HG03571 (cell line): ENCODE measurements around the gene C11orf21.
"Not testable (repeated sequence)": the region's sequence is repeated elsewhere in the genome, so short reads cannot be mapped to it uniquely, and the experiment has no call there.

Experiments used
- ATAC-seq: cut with Tn5 transposase; IDR thresholded peaks from one replicate; pipeline ENCODE4 v1.9.1; 2021; ENCODE audit not compliant: unreplicated experiment

The C11orf21 gene

GRCh38 chr11:2301631-2302305, at the start of gene C11orf21, which contains the start of gene TSPAN32:
C11orf21 (minus strand) TSS chr11:2301918; CDS start chr11:2301808, 110 bp downstream.
TSPAN32 (plus strand) TSS chr11:2302013; CDS start chr11:2302150, 137 bp downstream.
- no peak for ATAC-seq

- ATAC-seq = no peak
Measured at GRCh38 chr11:2348986-2349385, 47.3 kb upstream of the C11orf21 start.

GRCh38 chr11:2347308-2347830, 45.7 kb upstream of the C11orf21 start:
- ATAC-seq = no peak

DNA sequence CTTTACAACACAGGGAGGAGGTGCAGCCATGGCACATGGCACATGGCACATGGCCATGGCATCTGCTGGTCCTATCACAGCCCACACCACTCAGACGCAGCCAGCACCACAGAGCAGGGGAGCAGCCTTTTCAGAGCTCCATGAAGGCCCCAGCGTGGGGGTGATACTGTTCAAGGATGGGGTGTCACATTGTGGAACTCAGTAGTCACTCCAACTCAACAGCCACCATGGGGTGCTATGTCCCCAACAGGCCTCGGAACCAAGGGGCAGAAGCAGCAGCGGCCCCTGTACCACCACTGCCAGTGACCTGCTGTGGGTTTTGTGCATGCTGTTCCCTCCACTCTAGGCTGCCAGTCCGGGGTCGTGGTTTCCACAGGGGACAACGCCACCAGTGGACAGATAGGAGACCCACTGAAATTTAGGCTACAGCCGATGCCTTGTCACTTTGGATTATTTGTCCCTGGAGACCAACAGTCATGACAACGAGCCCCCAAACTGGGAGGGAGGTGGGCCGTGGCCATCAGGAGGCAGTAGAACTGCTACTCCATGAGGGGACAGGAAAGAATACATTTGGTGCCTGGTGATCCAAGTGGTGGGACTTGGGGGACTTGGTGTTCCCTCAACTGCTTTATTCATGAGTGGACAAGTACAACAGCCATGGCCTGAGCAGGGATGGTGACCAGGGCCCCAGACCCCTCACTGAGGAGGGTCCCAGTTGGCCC, 45.0 kb upstream of the C11orf21 start:
- no peak for ATAC-seq

- no peak for ATAC-seq
Measured at GRCh38 chr11:2346014-2346413, 44.3 kb upstream of the C11orf21 start.

DNA sequence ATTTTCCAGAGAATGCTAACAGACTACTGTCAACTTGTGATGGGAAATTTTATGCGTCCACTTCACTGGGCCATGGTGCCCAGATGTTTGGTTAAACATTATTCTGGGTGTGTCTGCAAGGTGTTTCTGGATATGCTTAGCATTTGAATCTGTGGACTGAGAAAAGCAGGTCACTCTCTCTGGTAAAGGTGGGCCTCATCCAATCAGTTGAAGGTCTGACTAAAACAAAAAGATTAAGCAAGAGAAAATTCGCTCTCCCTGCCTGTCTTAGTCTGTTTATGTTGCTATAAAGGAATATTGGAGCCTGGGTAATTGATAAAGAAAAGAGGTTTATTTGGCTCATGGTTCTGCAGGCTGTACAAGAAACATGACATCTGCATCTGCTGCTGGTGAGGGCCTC, 43.3 kb upstream of the C11orf21 start:
- no peak for ATAC-seq

- no peak for ATAC-seq
Measured at GRCh38 chr11:2343502-2343901, 41.8 kb upstream of the C11orf21 start.

DNA sequence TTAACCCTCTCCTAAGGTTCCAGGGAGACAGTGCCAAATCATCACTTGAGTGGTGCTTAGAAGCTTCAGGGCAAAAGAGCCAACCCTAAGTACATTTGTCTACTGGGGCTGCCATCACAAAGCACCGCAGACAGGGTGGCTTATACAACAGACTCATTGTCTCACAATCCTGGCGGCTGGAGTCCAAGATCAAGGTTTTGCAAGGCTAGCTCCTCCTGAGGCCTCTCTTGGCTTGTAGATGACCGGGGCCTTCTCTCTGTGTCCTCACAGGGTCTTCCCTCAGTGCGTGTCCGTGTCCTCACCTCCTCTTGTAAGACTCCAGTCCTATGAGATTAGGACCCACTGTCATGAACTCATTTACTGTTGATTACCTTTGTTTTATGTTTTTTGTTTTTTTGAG, 41.3 kb upstream of the C11orf21 start:
- no peak for ATAC-seq

- ATAC-seq = no peak
Measured at GRCh38 chr11:2342557-2342956, 40.8 kb upstream of the C11orf21 start.

- ATAC-seq = not testable (repeated sequence)
Measured at GRCh38 chr11:2338760-2339159, 37.0 kb upstream of the C11orf21 start.

DNA sequence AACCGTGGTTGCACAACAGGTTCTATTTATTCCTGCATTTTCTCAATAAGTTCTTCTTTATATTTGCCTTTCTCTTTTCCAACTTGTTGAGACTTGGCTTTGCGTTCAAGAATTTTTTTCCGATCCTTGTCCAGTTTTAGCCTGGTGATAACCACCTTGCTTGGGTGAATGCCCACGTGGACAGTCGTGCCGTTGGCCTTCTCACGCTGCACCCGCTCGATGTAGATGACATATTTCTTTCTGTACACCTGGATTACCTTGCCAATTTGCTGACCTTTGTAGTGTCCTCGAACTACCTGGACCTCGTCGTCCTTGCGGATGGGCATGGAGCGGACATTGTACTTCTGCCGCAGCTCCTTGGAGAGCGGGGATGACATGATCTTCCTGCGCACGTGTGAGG, 33.6 kb upstream of the C11orf21 start:
- ATAC-seq = not testable (repeated sequence)

GRCh38 chr11:2333486-2334205, 31.9 kb upstream of the C11orf21 start:
- not testable (repeated sequence) for ATAC-seq

DNA sequence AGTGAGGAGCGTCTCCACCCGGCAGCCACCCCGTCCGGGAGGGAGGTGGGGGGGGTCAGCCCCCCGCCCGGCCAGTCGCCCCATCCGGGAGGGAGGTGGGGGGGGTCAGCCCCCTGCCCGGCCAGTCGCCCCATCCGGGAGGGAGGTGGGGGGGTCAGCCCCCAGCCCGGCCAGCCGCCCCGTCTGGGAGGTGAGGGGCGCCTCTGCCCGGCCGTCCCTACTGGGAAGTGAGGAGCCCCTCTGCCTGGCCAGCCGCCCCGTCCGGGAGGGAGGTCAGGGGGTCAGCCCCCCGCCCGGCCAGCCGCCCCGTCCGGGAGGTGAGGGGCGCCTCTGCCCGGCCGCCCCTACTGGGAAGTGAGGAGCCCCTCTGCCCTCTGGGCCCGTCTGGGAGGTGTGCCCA, 30.9 kb upstream of the C11orf21 start:
- not testable (repeated sequence) for ATAC-seq

- no peak for ATAC-seq
Measured at GRCh38 chr11:2331404-2331803, 29.7 kb upstream of the C11orf21 start.

DNA sequence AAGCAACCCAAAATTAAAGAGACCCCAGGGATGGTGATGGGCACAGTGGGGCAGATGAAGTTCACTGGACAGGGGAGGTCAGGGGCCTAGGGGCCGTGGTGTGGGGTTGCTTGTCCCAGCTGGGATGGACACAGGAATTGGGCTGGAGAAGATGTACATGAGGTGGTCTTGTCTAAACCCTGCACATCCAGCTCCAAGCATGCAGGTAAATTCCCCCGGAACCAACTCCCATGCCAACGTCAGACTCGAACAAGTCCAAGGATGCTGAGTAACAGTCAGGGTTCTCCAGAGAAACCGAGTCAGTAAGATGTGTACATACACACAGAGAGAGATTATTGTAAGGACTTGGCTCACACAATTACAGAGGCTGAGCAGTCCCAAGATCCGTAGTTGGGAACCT, 29.0 kb upstream of the C11orf21 start:
- no peak for ATAC-seq

DNA sequence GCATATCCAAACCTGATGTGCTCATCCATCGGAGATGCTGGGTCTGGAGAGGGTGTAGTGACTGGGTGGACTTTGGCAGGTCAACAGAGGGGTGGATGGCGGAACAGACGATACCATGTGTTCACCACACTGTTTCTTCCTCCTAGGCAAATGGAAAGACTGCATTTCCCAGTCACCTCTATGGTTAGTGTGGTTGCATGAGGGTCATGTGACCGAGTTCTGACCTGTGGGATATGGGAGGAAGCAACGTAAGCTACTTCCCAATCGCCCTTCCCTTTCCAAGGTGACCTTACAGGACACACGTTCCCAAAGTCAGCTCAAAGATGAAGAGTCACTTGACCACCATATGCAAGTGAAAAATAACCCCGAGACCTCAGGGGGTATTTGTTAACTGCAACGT, 27.8 kb upstream of the C11orf21 start:
- no peak for ATAC-seq

DNA sequence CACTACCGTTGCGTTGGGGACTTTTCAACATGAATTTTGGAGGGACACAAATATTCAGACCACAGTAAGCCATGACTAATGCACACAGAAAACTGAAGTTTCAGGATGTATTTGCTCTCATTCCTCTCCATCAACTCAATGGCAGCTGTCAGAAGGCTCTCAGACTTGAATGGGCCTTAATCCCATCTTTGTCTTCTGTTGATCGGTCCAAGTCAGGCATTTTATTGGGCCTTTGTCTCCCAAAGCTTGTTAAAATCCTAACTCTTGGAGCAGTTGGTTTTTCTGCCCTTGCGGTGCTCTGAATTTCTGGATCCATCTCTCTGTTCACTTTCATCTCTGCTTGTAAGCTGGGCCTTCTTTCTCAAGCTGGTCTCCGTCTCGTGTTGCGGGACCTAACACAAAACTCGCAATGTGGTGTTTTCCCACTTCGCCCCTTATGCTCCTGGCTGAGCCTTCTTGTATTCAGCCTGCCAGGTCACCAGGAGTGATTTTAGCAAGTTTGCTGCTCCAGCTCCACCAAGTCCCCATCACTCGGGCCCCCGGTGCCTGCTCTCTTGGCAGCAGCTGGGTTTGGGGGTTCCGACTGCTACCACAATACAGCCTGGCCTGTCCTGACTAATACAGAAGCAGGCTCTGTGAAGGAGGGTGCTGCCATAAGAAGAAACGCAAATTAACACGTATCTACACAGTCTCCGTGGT, 27.1 kb upstream of the C11orf21 start:
- ATAC-seq = no peak

DNA sequence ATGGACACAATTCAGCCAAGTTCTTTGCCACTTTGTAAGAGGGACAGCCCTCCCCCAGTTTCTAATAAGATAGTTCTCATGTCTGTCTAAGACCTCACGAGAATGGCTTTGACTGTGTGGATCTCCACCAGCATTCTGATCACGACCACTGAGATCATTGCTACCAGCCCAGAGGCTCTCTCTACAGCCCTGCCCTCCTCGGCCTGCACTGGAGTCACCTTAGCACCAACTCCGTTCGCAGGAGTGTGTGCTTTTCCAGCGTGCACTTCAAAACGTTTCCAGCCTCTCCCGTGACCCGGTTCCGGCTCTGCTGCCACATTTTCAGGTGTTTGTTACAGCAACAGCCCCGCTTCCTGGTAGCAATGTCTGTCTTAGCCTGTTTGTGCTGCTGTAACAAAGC, 26.3 kb upstream of the C11orf21 start:
- no peak for ATAC-seq

- ATAC-seq = no peak
Measured at GRCh38 chr11:2327032-2327431, 25.3 kb upstream of the C11orf21 start.

GRCh38 chr11:2325719-2326118, 24.0 kb upstream of the C11orf21 start:
- ATAC-seq = no peak

GRCh38 chr11:2325123-2325522, 23.4 kb upstream of the C11orf21 start:
- ATAC-seq = no peak
